HG02759 (cell line): ENCODE results near the gene PGD.
"Not testable (repeated sequence)": the region's sequence is repeated elsewhere in the genome, so short reads cannot be mapped to it uniquely, and the experiment has no call there.

Experiments used
- ATAC-seq: cut with Tn5 transposase; IDR thresholded peaks from one replicate; pipeline ENCODE4 v1.9.1; 2021; ENCODE audit warnings: mild to moderate bottlenecking, moderate library complexity; ENCODE audit not compliant: unreplicated experiment

Gene PGD

GRCh38 chr1:10398734-10399443, at the start of gene PGD:
Gene PGD, plus strand, starts transcription at chr1:10399064. Its CDS starts 54 bp downstream, at chr1:10399118.
- ATAC-seq = peak; percentile 95

GRCh38 chr1:10353282-10353681, 45.6 kb upstream of the PGD start:
- no peak for ATAC-seq

GRCh38 chr1:10353693-10354092, 45.2 kb upstream of the PGD start:
- no peak for ATAC-seq

- ATAC-seq = no peak
These were observed 38.8 kb upstream of the PGD start for GRCh38 chr1:10360045-10360444.

- ATAC-seq = no peak
These were observed 37.3 kb upstream of the PGD start for GRCh38 chr1:10361515-10361914.

GRCh38 chr1:10368194-10368593, 30.7 kb upstream of the PGD start:
- ATAC-seq = no peak

- no peak for ATAC-seq
These were observed 24.4 kb upstream of the PGD start for GRCh38 chr1:10374442-10374860.

GRCh38 chr1:10377365-10378029, 21.4 kb upstream of the PGD start:
- not testable (repeated sequence) for ATAC-seq

- no peak for ATAC-seq
These were observed 20.6 kb upstream of the PGD start for GRCh38 chr1:10378081-10378841.

GRCh38 chr1:10379101-10379620, 19.7 kb upstream of the PGD start:
- ATAC-seq = no peak

- ATAC-seq = no peak
These were observed 19.2 kb upstream of the PGD start for GRCh38 chr1:10379676-10380075.

GRCh38 chr1:10380594-10381275, 18.1 kb upstream of the PGD start:
- ATAC-seq = no peak

GRCh38 chr1:10383630-10384029, 15.2 kb upstream of the PGD start:
- ATAC-seq = no peak

- ATAC-seq = no peak
These were observed 14.6 kb upstream of the PGD start for GRCh38 chr1:10384219-10384618.

GRCh38 chr1:10386761-10387676, 11.8 kb upstream of the PGD start:
- ATAC-seq = no peak

GRCh38 chr1:10387677-10388386, 11.0 kb upstream of the PGD start:
- no peak for ATAC-seq

GRCh38 chr1:10388387-10388715, 10.5 kb upstream of the PGD start:
- ATAC-seq = no peak

GRCh38 chr1:10389271-10389973, 9.4 kb upstream of the PGD start:
- ATAC-seq = no peak

GRCh38 chr1:10396870-10397269, 2.0 kb upstream of the PGD start:
- no peak for ATAC-seq
